IMR-90 (cell line): ENCODE measurements around the gene GNA15. TPM values are rescaled to one million over a fixed set of nuclear protein-coding genes. Genes with fewer than 3 reads are reported as not detected.

Source experiments
- ATAC-seq: fragments of 200-7000 bp; cut with Tn5 transposase; 2 replicates; pipeline ENCODE4 v1.9.1; 2020; ENCODE audit warnings: low read depth, mild to moderate bottlenecking, moderate library complexity
- BruUV-seq: library from RNA; stranded (reverse); fragments of 400-500 nt; replicated peaks from 2 replicates; lab custom pipeline; 2021; lab: Mats Ljungman, UMichigan
- CTCF ChIA-PET: fragments of 300-600 bp; formaldehyde crosslinking; extraction: SDS; loops from one replicate; lab custom pipeline; 2021; ENCODE audit warnings: antibody characterized with exemption; lab: Yijun Ruan, JAX
- POLR2A ChIA-PET: fragments of 300-600 bp; sonication (Branson Sonifier 250); formaldehyde crosslinking; loops from one replicate; lab custom pipeline; 2022; ENCODE audit warnings: antibody characterized with exemption; ENCODE audit not compliant: unreplicated experiment; lab: Charles Lee
- DNase-seq: peaks from one replicate; pipeline ENCODE4 v3.0.0; 2013
- H2AFZ ChIP-seq: replicated peaks from 2 replicates; pipeline ENCODE3; 2013; ENCODE audit warnings: low read length, mild to moderate bottlenecking; ENCODE audit not compliant: poor library complexity
- H2AK5ac ChIP-seq: 2 replicates; pipeline ENCODE4 v1.6.1; 2013; ENCODE audit warnings: low read depth, low read length, inconsistent platforms
- H2AK9ac ChIP-seq: replicated peaks from 2 replicates; pipeline ENCODE3; 2013; ENCODE audit warnings: mild to moderate bottlenecking, low read depth, low read length, moderate library complexity; ENCODE audit not compliant: poor library complexity
- H2BK120ac ChIP-seq: 2 replicates; pipeline ENCODE4 v1.6.1; 2013; ENCODE audit warnings: low read depth, low read length, inconsistent platforms
- H2BK15ac ChIP-seq: 3 replicates; pipeline ENCODE4 v1.6.1; 2013; ENCODE audit warnings: low read depth, low read length, inconsistent platforms
- H2BK20ac ChIP-seq: 2 replicates; pipeline ENCODE4 v1.6.1; 2013; ENCODE audit warnings: low read depth, mild to moderate bottlenecking, inconsistent platforms, low read length, moderate library complexity
- H2BK5ac ChIP-seq: 2 replicates; pipeline ENCODE4 v1.6.1; 2013; ENCODE audit warnings: mild to moderate bottlenecking, low read depth, low read length, inconsistent platforms; ENCODE audit not compliant: poor library complexity, severe bottlenecking
- H3K14ac ChIP-seq: replicated peaks from 2 replicates; pipeline ENCODE4 v1.6.1; 2013; ENCODE audit warnings: low read depth, low read length, inconsistent platforms
- H3K18ac ChIP-seq: 2 replicates; pipeline ENCODE4 v1.6.1; 2013; ENCODE audit warnings: low read depth, low read length, control low read depth
- H3K23ac ChIP-seq: 2 replicates; pipeline ENCODE4 v1.6.1; 2013; ENCODE audit warnings: low read depth, low read length, inconsistent platforms
- H3K27ac ChIP-seq: 2 replicates; pipeline ENCODE4 v1.5.1; 2013; ENCODE audit warnings: mild to moderate bottlenecking, control low read depth, low read length; ENCODE audit not compliant: insufficient read depth
- H3K27me3 ChIP-seq: 2 replicates; pipeline ENCODE4 v1.6.1; 2013; ENCODE audit warnings: low read length; ENCODE audit not compliant: control insufficient read depth, insufficient read depth
- H3K36me3 ChIP-seq: 2 replicates; pipeline ENCODE4 v1.6.1; 2013; ENCODE audit warnings: low read length, mixed read lengths; ENCODE audit not compliant: control insufficient read depth, insufficient read depth
- H3K4ac ChIP-seq: 2 replicates; pipeline ENCODE4 v1.6.1; 2013; ENCODE audit warnings: low read depth, low read length, inconsistent platforms
- H3K4me1 ChIP-seq: 2 replicates; pipeline ENCODE4 v1.6.1; 2013; ENCODE audit warnings: low read length, mixed read lengths; ENCODE audit not compliant: control insufficient read depth, insufficient read depth
- H3K4me2 ChIP-seq: 2 replicates; pipeline ENCODE4 v1.6.1; 2013; ENCODE audit warnings: low read depth, mild to moderate bottlenecking, control low read depth, low read length, moderate library complexity
- H3K4me3 ChIP-seq: 2 replicates; pipeline ENCODE4 v1.5.1; 2013; ENCODE audit warnings: low read depth, mild to moderate bottlenecking, control low read depth, low read length, moderate library complexity; ENCODE audit not compliant: insufficient read depth
- H3K56ac ChIP-seq: 2 replicates; pipeline ENCODE4 v1.6.1; 2013; ENCODE audit warnings: low read length, inconsistent platforms; ENCODE audit not compliant: insufficient read depth; ENCODE audit errors: extremely low read depth
- H3K79me1 ChIP-seq, 2 experiments: 2 replicates each; pipeline ENCODE4 v1.6.1; 2013; ENCODE audit warnings: low read length in 2 of 2, inconsistent platforms in 1 of 2, low read depth in 1 of 2
- H3K9ac ChIP-seq: 2 replicates; pipeline ENCODE4 v1.6.1; 2013; ENCODE audit warnings: low read depth, low read length, control low read depth
- H3K9me1 ChIP-seq: 2 replicates; pipeline ENCODE4 v1.6.1; 2013; ENCODE audit warnings: low read length, inconsistent platforms; ENCODE audit not compliant: insufficient read depth
- H3K9me3 ChIP-seq: 2 replicates; pipeline ENCODE4 v1.6.1; 2013; ENCODE audit warnings: low read length; ENCODE audit not compliant: control insufficient read depth, insufficient read depth
- H4K20me1 ChIP-seq: 2 replicates; pipeline ENCODE4 v1.6.1; 2013; ENCODE audit warnings: low read length, inconsistent platforms; ENCODE audit not compliant: insufficient read depth
- H4K5ac ChIP-seq: 2 replicates; pipeline ENCODE4 v1.6.1; 2013; ENCODE audit warnings: mild to moderate bottlenecking, low read depth, low read length, control low read depth
- H4K8ac ChIP-seq, 2 experiments: 2 replicates each; pipeline ENCODE4 v1.6.1; 2013; ENCODE audit warnings: low read depth in 2 of 2, low read length in 2 of 2, control low read depth in 1 of 2, inconsistent platforms in 1 of 2
- H4K91ac ChIP-seq: 2 replicates; pipeline ENCODE4 v1.6.1; 2013; ENCODE audit warnings: low read depth, low read length, inconsistent platforms; ENCODE audit not compliant: insufficient read depth
- BHLHE40 ChIP-seq: fragments of 150-350 bp; IDR thresholded peaks from 2 replicates; pipeline ENCODE4 v1.6.1; 2016; ENCODE audit warnings: mild to moderate bottlenecking, low read depth, low read length
- CEBPB ChIP-seq: IDR thresholded peaks from 2 replicates; pipeline ENCODE4 v1.6.1; 2012; ENCODE audit warnings: low read depth, low read length, improper control_type of control experiment
- ELK1 ChIP-seq: fragments of 150-350 bp; IDR thresholded peaks from 2 replicates; pipeline ENCODE4 v1.6.1; 2016; ENCODE audit warnings: low read depth, mild to moderate bottlenecking, low read length, moderate library complexity, borderline replicate concordance
- MAZ ChIP-seq: IDR thresholded peaks from 2 replicates; pipeline ENCODE4 v1.6.1; 2012; ENCODE audit warnings: low read depth, mild to moderate bottlenecking, low read length, improper control_type of control experiment, moderate library complexity, borderline replicate concordance
- MXI1 ChIP-seq: IDR thresholded peaks from 2 replicates; pipeline ENCODE4 v1.6.1; 2012; ENCODE audit warnings: low read depth, mild to moderate bottlenecking, low read length, moderate library complexity, borderline replicate concordance
- POLR2A ChIP-seq: IDR thresholded peaks from 2 replicates; pipeline ENCODE4 v1.6.1; 2012; ENCODE audit warnings: mild to moderate bottlenecking, low read depth, low read length
- RAD21 ChIP-seq: IDR thresholded peaks from 2 replicates; pipeline ENCODE4 v1.6.1; 2012; ENCODE audit warnings: low read length, improper control_type of control experiment
- RCOR1 ChIP-seq: IDR thresholded peaks from 2 replicates; pipeline ENCODE4 v1.6.1; 2012; ENCODE audit warnings: mild to moderate bottlenecking, low read length, improper control_type of control experiment; ENCODE audit not compliant: insufficient replicate concordance
- RFX5 ChIP-seq: IDR thresholded peaks from 2 replicates; pipeline ENCODE4 v1.8.0; 2012; ENCODE audit warnings: low read depth, mild to moderate bottlenecking, low read length, moderate library complexity
- SMC3 ChIP-seq: fragments of 150-350 bp; IDR thresholded peaks from 2 replicates; pipeline ENCODE4 v1.6.1; 2016; ENCODE audit warnings: low read depth, mild to moderate bottlenecking, antibody characterized with exemption, low read length, moderate library complexity
- USF2 ChIP-seq: fragments of 150-350 bp; IDR thresholded peaks from 2 replicates; pipeline ENCODE4 v1.6.1; 2017; ENCODE audit warnings: mild to moderate bottlenecking, antibody characterized with exemption, low read length, low read depth
- WGBS, 2 experiments: methylation state at CpG; one replicate each; pipeline versions ENCODE4 v1.1.5 to v1.1.7; 2013; ENCODE audit warnings: missing lambda C conversion rate in 2 of 2; ENCODE audit not compliant: insufficient read length in 1 of 2; ENCODE audit errors: extremely low coverage in 2 of 2; 5-methylcytosine and 5-hydroxymethylcytosine counted together
- dilution Hi-C: fragments of 300-500 bp; cut with HindIII; formaldehyde crosslinking; loops from one replicate; pipeline ENCODE4 v1.14.3; 2018; ENCODE audit warnings: low sequenced_read_pairs; ENCODE audit not compliant: unreplicated experiment
- in situ Hi-C: fragments of 300-500 bp; cut with MboI; formaldehyde crosslinking; loops from 3 replicates; pipeline ENCODE4 v1.14.3; 2019; ENCODE audit warnings: low sequenced_read_pairs, inconsistent platforms, mixed read lengths
- intact Hi-C: fragments of 100-400 bp; cut with micrococcal nuclease; formaldehyde crosslinking; loops from 2 replicates; pipeline ENCODE4 v1.10.0; 2022
- polyA plus RNA-seq, 3 experiments: library from polyadenylated mRNA; depleted of rRNA; stranded (reverse); fragments of >200 nt; gene quantifications; 2 replicates each; pipeline ENCODE4 v1.2.3, GENCODE V29; 2012; ENCODE audit warnings: low replicate concordance in 1 of 3
- total RNA-seq: library from RNA; depleted of rRNA; stranded (reverse); fragments of >200 nt; gene quantifications from 2 replicates; pipeline ENCODE4 v1.2.3, GENCODE V29; 2012

Gene GNA15
- total and polyA plus RNA-seq, 2 of the 4 experiments (the other 2 are of a cell fraction), result 0.18 TPM; not detected in 1

DNA sequence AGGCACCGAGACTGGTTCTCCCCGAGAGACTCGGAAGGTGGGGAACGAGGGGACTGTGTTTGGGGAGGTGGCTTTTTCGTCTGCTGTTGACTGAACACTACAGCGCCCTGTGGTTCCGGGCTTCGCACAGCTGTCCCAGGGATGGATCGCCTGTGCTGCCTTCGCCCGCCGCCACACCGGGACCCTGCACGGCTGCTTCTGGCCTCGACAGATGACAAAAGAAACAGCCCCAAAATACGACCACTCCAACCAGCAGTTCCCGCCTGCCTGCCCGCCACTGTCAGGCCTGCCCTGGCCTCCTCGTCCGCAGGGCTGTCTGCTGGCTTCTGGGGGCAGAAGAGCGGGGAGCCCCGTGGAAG is 13.3 kb upstream of the GNA15 start:
- Histone ChIP-seq H3K4ac (no peak overlapping the region), H3K4me1 (no peaks in the 10 kb centered on the region), H4K20me1 (peaks cover 2% of the 10 kb centered on the region), H3K9me3 (no peaks in the 10 kb centered on the region), H3K23ac (no peak overlapping the region), H3K14ac (no peak overlapping the region), H3K9me1 (no peaks in the 10 kb centered on the region), H4K91ac (no peak overlapping the region), H2AFZ (no peak overlapping the region), H3K4me2 (no peak overlapping the region), H3K56ac (no peak overlapping the region), H3K9ac (no peak overlapping the region), H4K8ac (no peak overlapping the region), H3K27ac (no peak overlapping the region), H2BK15ac (no peak overlapping the region), H2BK120ac (no peak overlapping the region), H2BK5ac (no peak overlapping the region), H3K36me3 (peaks cover 20% of the 10 kb centered on the region), H3K27me3 (no peaks in the 10 kb centered on the region), H2AK9ac (no peak overlapping the region), H2AK5ac (no peak overlapping the region), H2BK20ac (no peak overlapping the region), H3K79me1 (no peaks in the 10 kb centered on the region), H3K4me3 (no peak overlapping the region), H3K18ac (no peak overlapping the region), H4K5ac (no peak overlapping the region)
- WGBS, 2 experiments, result 92% methylated on average over 9 of the region's 22 CpGs; no CpG with 5 or more reads in 1 of the 2 experiments
- dilution Hi-C loops, result no loop called here
- intact Hi-C loops, result no loop called here
- TF ChIP-seq ELK1 (no peak), RCOR1 (no peak), CEBPB (no peak), RFX5 (no peak), RAD21 (no peak), SMC3 (no peak), MAZ (no peak), POLR2A (no peak), BHLHE40 (no peak), USF2 (no peak), MXI1 (no peak)
- CTCF ChIA-PET, result no interaction called here
- DNase-seq, result no peak
- POLR2A ChIA-PET, result no interaction called here
- no peak for ATAC-seq
- in situ Hi-C loops, result no loop called here
- no TSS peak for BruUV-seq
